ENCODE data around the gene ZNRF3.
"Not testable (repeated sequence)": the region's sequence is repeated elsewhere in the genome, so short reads cannot be mapped to it uniquely, and the experiment has no call there.

The ZNRF3 gene

GRCh38 chr22:28935713-28936112 is 52.3 kb downstream of the ZNRF3 start:
- DNase-seq: no peak

- DNase-seq: no peak
Observed at GRCh38 chr22:28936200-28936599, 52.8 kb downstream of the ZNRF3 start.

- DNase-seq: no peak
Observed at GRCh38 chr22:28937206-28938025, 54.0 kb downstream of the ZNRF3 start.

- DNase-seq: no peak
Observed at GRCh38 chr22:28938286-28938833, 55.0 kb downstream of the ZNRF3 start.

- DNase-seq: no peak
Observed at GRCh38 chr22:28939394-28939793, 56.0 kb downstream of the ZNRF3 start.

GRCh38 chr22:28939932-28940331 is 56.6 kb downstream of the ZNRF3 start:
- DNase-seq: no peak

- DNase-seq: no peak
Observed at GRCh38 chr22:28940441-28940840, 57.1 kb downstream of the ZNRF3 start.

- DNase-seq: no peak
Observed at GRCh38 chr22:28942333-28942732, 59.0 kb downstream of the ZNRF3 start.

- DNase-seq: no peak
Observed at GRCh38 chr22:28942801-28943500, 59.6 kb downstream of the ZNRF3 start.

- DNase-seq: no peak
Observed at GRCh38 chr22:28943501-28943879, 60.1 kb downstream of the ZNRF3 start.

GRCh38 chr22:28947125-28947524 is 63.8 kb downstream of the ZNRF3 start:
- no peak for DNase-seq

GRCh38 chr22:28948424-28948823 is 65.1 kb downstream of the ZNRF3 start:
- no peak for DNase-seq

GRCh38 chr22:28948860-28949551 is 65.6 kb downstream of the ZNRF3 start:
- DNase-seq: not testable (repeated sequence)

GRCh38 chr22:28949788-28950187 is 66.4 kb downstream of the ZNRF3 start:
- DNase-seq: no peak

- DNase-seq: no peak
Observed at GRCh38 chr22:28950617-28951411, 67.4 kb downstream of the ZNRF3 start.

GRCh38 chr22:28951530-28951929 is 68.2 kb downstream of the ZNRF3 start:
- no peak for DNase-seq

GRCh38 chr22:28951969-28952521 is 68.7 kb downstream of the ZNRF3 start:
- no peak for DNase-seq

- no peak for DNase-seq
Observed at GRCh38 chr22:28952857-28953256, 69.5 kb downstream of the ZNRF3 start.

GRCh38 chr22:28953403-28953802 is 70.0 kb downstream of the ZNRF3 start:
- no peak for DNase-seq

GRCh38 chr22:28953976-28954880 is 70.9 kb downstream of the ZNRF3 start:
- no peak for DNase-seq

GRCh38 chr22:28955817-28956216 is 72.4 kb downstream of the ZNRF3 start:
- peak; percentile 76 for DNase-seq

Data from stimulated activated CD4-positive, alpha-beta T cell treated with anti-CD3 and anti-CD28 coated beads, Interleukin-4, amount 100 ng/mL, for 24 hours (primary cell).